H9 (cell line): Measurements from ENCODE around the gene MAGI1. TPM values are rescaled to one million over a fixed set of nuclear protein-coding genes. Genes with fewer than 3 reads are reported as not detected.

Experiments
- DNase-seq: peaks from one replicate; pipeline ENCODE4 v3.0.0-alpha.2; 2017
- H2AFZ ChIP-seq: one replicate; pipeline ENCODE4 v1.6.1; 2013; ENCODE audit warnings: mild to moderate bottlenecking, low read length, control low read depth, moderate library complexity
- H2AK5ac ChIP-seq: 2 replicates; pipeline ENCODE4 v1.6.1; 2013; ENCODE audit warnings: low read length, control low read depth, mixed read lengths; ENCODE audit not compliant: insufficient read length
- H2BK120ac ChIP-seq: one replicate; pipeline ENCODE4 v1.6.1; 2013; ENCODE audit warnings: low read depth, mild to moderate bottlenecking, low read length, control low read depth, inconsistent platforms; ENCODE audit not compliant: poor library complexity, severe bottlenecking
- H2BK12ac ChIP-seq: 2 replicates; pipeline ENCODE4 v1.6.1; 2013; ENCODE audit warnings: low read length, control low read depth, mixed read lengths, low read depth; ENCODE audit not compliant: insufficient read length
- H2BK15ac ChIP-seq: 2 replicates; pipeline ENCODE4 v1.6.1; 2013; ENCODE audit warnings: low read depth, low read length, control low read depth
- H2BK20ac ChIP-seq: one replicate; pipeline ENCODE4 v1.6.1; 2013; ENCODE audit warnings: low read depth, mild to moderate bottlenecking, low read length, control low read depth, inconsistent platforms; ENCODE audit not compliant: poor library complexity, severe bottlenecking
- H2BK5ac ChIP-seq: 2 replicates; pipeline ENCODE4 v1.6.1; 2013; ENCODE audit warnings: low read length, control low read depth, mixed read lengths; ENCODE audit not compliant: insufficient read length
- H3K14ac ChIP-seq: 2 replicates; pipeline ENCODE4 v1.6.1; 2013; ENCODE audit warnings: low read length, control low read depth; ENCODE audit not compliant: insufficient read depth
- H3K18ac ChIP-seq: 2 replicates; pipeline ENCODE4 v1.6.1; 2013; ENCODE audit warnings: low read depth, mild to moderate bottlenecking, mixed read lengths, low read length, control low read depth; ENCODE audit not compliant: insufficient read length
- H3K23ac ChIP-seq: 2 replicates; pipeline ENCODE4 v1.6.1; 2013; ENCODE audit warnings: low read length, control low read depth, mixed read lengths, low read depth; ENCODE audit not compliant: insufficient read length
- H3K23me2 ChIP-seq: 2 replicates; pipeline ENCODE4 v1.6.1; 2013; ENCODE audit warnings: low read depth, mild to moderate bottlenecking, mixed read lengths, low read length, control low read depth; ENCODE audit not compliant: insufficient read length, poor library complexity, severe bottlenecking
- H3K27ac ChIP-seq: 2 replicates; pipeline ENCODE4 v1.5.1; 2013; ENCODE audit warnings: low read length, control low read depth, mixed read lengths, low read depth; ENCODE audit not compliant: insufficient read length
- H3K27me3 ChIP-seq: 2 replicates; pipeline ENCODE4 v1.6.1; 2013; ENCODE audit warnings: low read length, control low read depth, inconsistent platforms; ENCODE audit not compliant: insufficient read depth
- H3K4ac ChIP-seq: 2 replicates; pipeline ENCODE4 v1.6.1; 2013; ENCODE audit warnings: low read depth, mild to moderate bottlenecking, control low read depth, inconsistent platforms, low read length, moderate library complexity
- H3K4me1 ChIP-seq: 2 replicates; pipeline ENCODE4 v1.6.1; 2013; ENCODE audit warnings: low read length, control low read depth, inconsistent platforms; ENCODE audit not compliant: insufficient read depth
- H3K4me2 ChIP-seq: 2 replicates; pipeline ENCODE4 v1.6.1; 2013; ENCODE audit warnings: low read length, control low read depth, mixed read lengths; ENCODE audit not compliant: insufficient read length, insufficient read depth
- H3K56ac ChIP-seq: 2 replicates; pipeline ENCODE4 v1.6.1; 2013; ENCODE audit warnings: low read depth, mild to moderate bottlenecking, mixed read lengths, low read length, control low read depth; ENCODE audit not compliant: insufficient read length
- H3K79me1 ChIP-seq: 2 replicates; pipeline ENCODE4 v1.6.1; 2013; ENCODE audit warnings: low read depth, mild to moderate bottlenecking, moderate library complexity, low read length, control low read depth, inconsistent platforms; ENCODE audit not compliant: insufficient read depth, poor library complexity, severe bottlenecking
- H3K79me2 ChIP-seq: 2 replicates; pipeline ENCODE4 v1.6.1; 2013; ENCODE audit warnings: low read length, control low read depth, inconsistent platforms; ENCODE audit not compliant: insufficient read depth
- H3K9ac ChIP-seq: 2 replicates; pipeline ENCODE4 v1.6.1; 2013; ENCODE audit warnings: low read length, control low read depth, mixed read lengths; ENCODE audit not compliant: insufficient read length; ENCODE audit errors: extremely low read depth
- H3K9me3 ChIP-seq: one replicate; pipeline ENCODE4 v1.6.1; 2013; ENCODE audit warnings: low read depth, low read length, inconsistent platforms; ENCODE audit not compliant: control insufficient read depth
- H3T11ph ChIP-seq: one replicate; pipeline ENCODE4 v1.6.1; 2013; ENCODE audit warnings: mild to moderate bottlenecking, low read length, control low read depth, inconsistent platforms
- H4K20me1 ChIP-seq: one replicate; pipeline ENCODE4 v1.6.1; 2013; ENCODE audit not compliant: control insufficient read depth, insufficient read length, insufficient read depth
- H4K5ac ChIP-seq: 2 replicates; pipeline ENCODE4 v1.6.1; 2013; ENCODE audit warnings: low read depth, mild to moderate bottlenecking, mixed read lengths, low read length, control low read depth; ENCODE audit not compliant: insufficient read length
- H4K8ac ChIP-seq: replicated peaks from 2 replicates; pipeline ENCODE4 v1.6.1; 2013; ENCODE audit warnings: low read length, control low read depth, mixed read lengths, low read depth; ENCODE audit not compliant: insufficient read length
- H4K91ac ChIP-seq: 2 replicates; pipeline ENCODE4 v1.6.1; 2013; ENCODE audit warnings: low read depth, mild to moderate bottlenecking, moderate library complexity, mixed read lengths, low read length, control low read depth; ENCODE audit not compliant: insufficient read length
- H3K27ac Mint-ChIP-seq, 3 experiments: 2 replicates in 2 of 3; 3 replicates in 1 of 3; pipeline ENCODE4 v1.8.0; 2020 to 2021; ENCODE audit warnings: mixed read lengths in 3 of 3, mild to moderate bottlenecking in 1 of 3, moderate library complexity in 1 of 3
- H3K27me3 Mint-ChIP-seq: 2 replicates; pipeline ENCODE4 v1.8.0; 2021; ENCODE audit warnings: low read depth, mild to moderate bottlenecking, moderate library complexity, mixed read lengths
- H3K36me3 Mint-ChIP-seq, 3 experiments: 2 replicates in 2 of 3; 3 replicates in 1 of 3; pipeline ENCODE4 v1.8.0; 2020 to 2021; ENCODE audit warnings: low read depth in 3 of 3, mixed read lengths in 3 of 3; ENCODE audit not compliant: insufficient read depth in 1 of 3
- H3K4me1 Mint-ChIP-seq, 2 experiments: 2 replicates each; pipeline ENCODE4 v1.8.0; 2020; ENCODE audit warnings: mixed read lengths in 2 of 2
- H3K4me3 Mint-ChIP-seq, 2 experiments: 2 replicates in 1 of 2; 3 replicates in 1 of 2; pipeline ENCODE4 v1.8.0; 2020 to 2021; ENCODE audit warnings: mild to moderate bottlenecking in 2 of 2, mixed read lengths in 2 of 2, moderate library complexity in 1 of 2
- H3K9me3 Mint-ChIP-seq, 2 experiments: 2 replicates in 1 of 2; 3 replicates in 1 of 2; pipeline ENCODE4 v1.8.0; 2020; ENCODE audit warnings: mild to moderate bottlenecking in 2 of 2, mixed read lengths in 2 of 2, moderate library complexity in 1 of 2
- total RNA-seq: library from RNA; stranded (reverse); gene quantifications from 2 replicates; pipeline ENCODE4 v1.2.1, GENCODE V29; 2021
- TF ChIP-seq, protein P1 (sequence below): fragments of 200-600 bp; sonication (generic); conservative IDR thresholded peaks from 3 replicates; pipeline ENCODE4 v1.8.0; 2021; ENCODE audit warnings: antibody characterized with exemption, mild to moderate bottlenecking

The MAGI1 gene
- total RNA-seq, 1 experiment from 2014 or later: 65.7 TPM

DNA sequence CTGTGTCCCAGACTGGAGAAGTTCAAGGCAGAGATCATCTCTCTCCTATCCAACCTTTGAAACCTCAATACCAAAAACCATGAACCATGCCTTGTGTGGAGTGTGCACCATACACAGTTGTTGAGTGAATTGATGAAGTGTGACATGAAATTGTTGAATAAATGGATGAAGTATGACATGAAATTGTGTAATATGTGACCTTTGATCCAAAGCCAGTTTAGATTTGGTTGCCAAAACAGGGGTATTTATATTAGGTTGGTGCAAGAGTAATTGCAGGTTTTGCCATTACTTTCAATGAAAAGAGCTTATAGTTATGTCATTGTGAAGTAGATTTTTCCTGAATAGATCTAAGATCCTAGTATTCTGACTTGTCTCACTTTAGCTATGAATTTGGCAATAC, 3.1 kb upstream of the MAGI1 start:
- H4K8ac ChIP-seq: no peak overlapping the region
- Mint-ChIP-seq H3K9me3 (no peaks in the 10 kb centered on the region), H3K36me3 (peaks cover 0 to 4% (median 0%) of the 10 kb centered on the region in 3 experiments; a peak in 1 of 7 replicates), H3K27me3 (no peaks in the 10 kb centered on the region; the same call in 1 of the 2 replicates), H3K4me3 (no peak overlapping the region), H3K4me1 (peaks cover 14 to 21% of the 10 kb centered on the region in 2 experiments), H3K27ac (no peak overlapping the region; a peak in 1 of 7 replicates)
- H3K27me3 ChIP-seq: no peaks in the 10 kb centered on the region
- no peaks in the 10 kb centered on the region; the same call in 1 of the 2 replicates for H3K79me2 ChIP-seq
- H3K9ac ChIP-seq: no peak overlapping the region
- no peaks in the 10 kb centered on the region for H3K79me1 ChIP-seq
- peaks cover 27% of the 10 kb centered on the region for H3K23me2 ChIP-seq
- no peak overlapping the region for H3K4me2 ChIP-seq
- H4K20me1 ChIP-seq: no peaks in the 10 kb centered on the region
- H2BK120ac ChIP-seq: no peak overlapping the region
- H3K56ac ChIP-seq: no peak overlapping the region
- H3K23ac ChIP-seq: no peak overlapping the region
- H2BK12ac ChIP-seq: no peak overlapping the region
- H2BK20ac ChIP-seq: no peak overlapping the region
- no peak overlapping the region for H3K27ac ChIP-seq
- H3K18ac ChIP-seq: no peak overlapping the region
- H3T11ph ChIP-seq: no peak overlapping the region
- no peak overlapping the region for H3K4ac ChIP-seq
- H2BK15ac ChIP-seq: no peak overlapping the region
- H2AFZ ChIP-seq: no peak overlapping the region
- DNase-seq: no peak
- H4K5ac ChIP-seq: no peak overlapping the region
- H3K14ac ChIP-seq: no peak overlapping the region
- no peak overlapping the region for H4K91ac ChIP-seq
- H2BK5ac ChIP-seq: no peak overlapping the region
- H3K9me3 ChIP-seq: no peaks in the 10 kb centered on the region
- no peaks in the 10 kb centered on the region for H3K4me1 ChIP-seq
- H2AK5ac ChIP-seq: no peak overlapping the region
- TF ChIP-seq, protein P1, sequence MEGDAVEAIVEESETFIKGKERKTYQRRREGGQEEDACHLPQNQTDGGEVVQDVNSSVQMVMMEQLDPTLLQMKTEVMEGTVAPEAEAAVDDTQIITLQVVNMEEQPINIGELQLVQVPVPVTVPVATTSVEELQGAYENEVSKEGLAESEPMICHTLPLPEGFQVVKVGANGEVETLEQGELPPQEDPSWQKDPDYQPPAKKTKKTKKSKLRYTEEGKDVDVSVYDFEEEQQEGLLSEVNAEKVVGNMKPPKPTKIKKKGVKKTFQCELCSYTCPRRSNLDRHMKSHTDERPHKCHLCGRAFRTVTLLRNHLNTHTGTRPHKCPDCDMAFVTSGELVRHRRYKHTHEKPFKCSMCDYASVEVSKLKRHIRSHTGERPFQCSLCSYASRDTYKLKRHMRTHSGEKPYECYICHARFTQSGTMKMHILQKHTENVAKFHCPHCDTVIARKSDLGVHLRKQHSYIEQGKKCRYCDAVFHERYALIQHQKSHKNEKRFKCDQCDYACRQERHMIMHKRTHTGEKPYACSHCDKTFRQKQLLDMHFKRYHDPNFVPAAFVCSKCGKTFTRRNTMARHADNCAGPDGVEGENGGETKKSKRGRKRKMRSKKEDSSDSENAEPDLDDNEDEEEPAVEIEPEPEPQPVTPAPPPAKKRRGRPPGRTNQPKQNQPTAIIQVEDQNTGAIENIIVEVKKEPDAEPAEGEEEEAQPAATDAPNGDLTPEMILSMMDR: no peak
